Activated T-helper 2 cell treated with anti-CD3 and anti-CD28 coated beads, Interferon-gamma antibody, Interleukin-2, Interleukin-4, amounts not matched to agents 10 μg/mL and 5 μg/mL and 100 μg/mL, durations not matched to agents 14 hours and 24 hours and 36 hours (primary cell): Measurements from ENCODE around the gene GPRC5D. TPM values are rescaled to one million over a fixed set of nuclear protein-coding genes. Genes with fewer than 3 reads are reported as not detected.

Experiments
- DNase-seq: peaks from one replicate; pipeline ENCODE4 v3.0.0; 2021; ENCODE audit warnings: low spot score
- H3K27ac Mint-ChIP-seq: one replicate; pipeline ENCODE4 v1.8.0; 2021; ENCODE audit warnings: mixed read lengths
- H3K27me3 Mint-ChIP-seq: one replicate; pipeline ENCODE4 v1.8.0; 2021; ENCODE audit warnings: low read depth, mixed read lengths
- H3K36me3 Mint-ChIP-seq: one replicate; pipeline ENCODE4 v1.8.0; 2021; ENCODE audit warnings: low read depth, mixed read lengths
- H3K4me1 Mint-ChIP-seq: one replicate; pipeline ENCODE4 v1.8.0; 2021; ENCODE audit warnings: low read depth, mixed read lengths
- H3K4me3 Mint-ChIP-seq: one replicate; pipeline ENCODE4 v1.8.0; 2021; ENCODE audit warnings: low read depth, mild to moderate bottlenecking, moderate library complexity, mixed read lengths
- H3K9me3 Mint-ChIP-seq: one replicate; pipeline ENCODE4 v1.8.0; 2021; ENCODE audit warnings: mixed read lengths
- intact Hi-C: fragments of 100-400 bp; cut with micrococcal nuclease; formaldehyde crosslinking; loops from one replicate; pipeline ENCODE4 v1.15.1; 2023
- total RNA-seq: library from RNA; stranded (reverse); gene quantifications from 2 replicates; pipeline ENCODE4 v1.2.3, GENCODE V29; 2022

Gene GPRC5D
- total RNA-seq, 1 donor from 2014 or later: not detected

- H3K4me3 Mint-ChIP-seq: no peak overlapping the region
- intact Hi-C loops: no loop called here
- H3K27me3 Mint-ChIP-seq: no peaks in the 10 kb centered on the region
- peaks cover 11% of the 10 kb centered on the region for H3K4me1 Mint-ChIP-seq
- H3K36me3 Mint-ChIP-seq: no peaks in the 10 kb centered on the region
- H3K27ac Mint-ChIP-seq: no peak overlapping the region
- no peak for DNase-seq
- no peaks in the 10 kb centered on the region for H3K9me3 Mint-ChIP-seq
Measured at GRCh38 chr12:12992418-12993130, 40.6 kb upstream of the GPRC5D start.

GRCh38 chr12:12990700-12991468, 38.9 kb upstream of the GPRC5D start:
- DNase-seq: no peak
- peaks cover 5% of the 10 kb centered on the region for H3K4me1 Mint-ChIP-seq
- no peak overlapping the region for H3K4me3 Mint-ChIP-seq
- no peak overlapping the region for H3K27ac Mint-ChIP-seq
- H3K9me3 Mint-ChIP-seq: no peaks in the 10 kb centered on the region
- no peaks in the 10 kb centered on the region for H3K36me3 Mint-ChIP-seq
- no peaks in the 10 kb centered on the region for H3K27me3 Mint-ChIP-seq
- intact Hi-C loops: no loop called here

- Mint-ChIP-seq H3K27ac (no peak overlapping the region), H3K9me3 (no peaks in the 10 kb centered on the region), H3K4me3 (no peak overlapping the region)
Measured at GRCh38 chr12:12987421-12987820, 35.5 kb upstream of the GPRC5D start.

GRCh38 chr12:12986775-12987331, 34.9 kb upstream of the GPRC5D start:
- DNase-seq: no peak
- Mint-ChIP-seq H3K27me3 (no peaks in the 10 kb centered on the region), H3K4me3 (no peak overlapping the region), H3K36me3 (no peaks in the 10 kb centered on the region), H3K4me1 (no peaks in the 10 kb centered on the region), H3K27ac (no peak overlapping the region), H3K9me3 (no peaks in the 10 kb centered on the region)
- intact Hi-C loops: loop anchor here (5.0 to 10.0 kb wide), 2 partner anchors 202 to 230 kb away; partner anchors contain the start of gene APOLD1

More at GRCh38 chr12:12987421-12987820, 35.5 kb upstream of the GPRC5D start:
- intact Hi-C loops: loop anchor here (5.0 to 10.0 kb wide), 2 partner anchors 203 to 230 kb away; partner anchors contain the start of gene APOLD1
- Mint-ChIP-seq H3K4me1 (no peaks in the 10 kb centered on the region), H3K27me3 (no peaks in the 10 kb centered on the region), H3K36me3 (no peaks in the 10 kb centered on the region)
- no peak for DNase-seq

GRCh38 chr12:12985817-12986408, 33.9 kb upstream of the GPRC5D start:
- H3K4me1 Mint-ChIP-seq: no peaks in the 10 kb centered on the region
- H3K4me3 Mint-ChIP-seq: no peak overlapping the region
- DNase-seq: no peak
- H3K27me3 Mint-ChIP-seq: no peaks in the 10 kb centered on the region
- no peaks in the 10 kb centered on the region for H3K36me3 Mint-ChIP-seq
- intact Hi-C loops: loop anchor here (5.0 to 10.0 kb wide), 2 partner anchors 201 to 231 kb away; partner anchors contain the start of gene APOLD1
- no peak overlapping the region for H3K27ac Mint-ChIP-seq
- no peaks in the 10 kb centered on the region for H3K9me3 Mint-ChIP-seq

GRCh38 chr12:12984149-12984548, 32.2 kb upstream of the GPRC5D start:
- Mint-ChIP-seq H3K27me3 (no peaks in the 10 kb centered on the region), H3K27ac (no peak overlapping the region), H3K36me3 (no peaks in the 10 kb centered on the region), H3K9me3 (no peaks in the 10 kb centered on the region), H3K4me1 (no peaks in the 10 kb centered on the region), H3K4me3 (no peak overlapping the region)
- no peak for DNase-seq
- intact Hi-C loops: loop anchor here (10.0 kb wide), 1 partner anchor 199 kb away; the partner anchor contains the start of gene APOLD1

GRCh38 chr12:12983420-12984035, 31.6 kb upstream of the GPRC5D start:
- DNase-seq: no peak

GRCh38 chr12:12982331-12982730, 30.4 kb upstream of the GPRC5D start:
- H3K27me3 Mint-ChIP-seq: no peaks in the 10 kb centered on the region
- intact Hi-C loops: loop anchor here (10.0 kb wide), 1 partner anchor 198 kb away; the partner anchor contains the start of gene APOLD1
- no peak for DNase-seq
- H3K4me3 Mint-ChIP-seq: no peak overlapping the region
- H3K27ac Mint-ChIP-seq: no peak overlapping the region
- no peaks in the 10 kb centered on the region for H3K4me1 Mint-ChIP-seq
- H3K36me3 Mint-ChIP-seq: no peaks in the 10 kb centered on the region
- no peaks in the 10 kb centered on the region for H3K9me3 Mint-ChIP-seq

More at GRCh38 chr12:12983420-12984035, 31.6 kb upstream of the GPRC5D start:
- intact Hi-C loops: loop anchor here (1.0 to 10.0 kb wide), 2 partner anchors 67 to 199 kb away; partner anchors contain the start of gene APOLD1
- Mint-ChIP-seq H3K27me3 (no peaks in the 10 kb centered on the region), H3K4me3 (no peak overlapping the region), H3K9me3 (no peaks in the 10 kb centered on the region), H3K27ac (no peak overlapping the region), H3K36me3 (no peaks in the 10 kb centered on the region), H3K4me1 (no peaks in the 10 kb centered on the region)

- Mint-ChIP-seq H3K36me3 (no peaks in the 10 kb centered on the region), H3K27ac (no peak overlapping the region), H3K4me1 (no peaks in the 10 kb centered on the region), H3K4me3 (no peak overlapping the region), H3K27me3 (no peaks in the 10 kb centered on the region), H3K9me3 (no peaks in the 10 kb centered on the region)
- intact Hi-C loops: loop anchor here (10.0 kb wide), 1 partner anchor 195 kb away; the partner anchor contains the start of gene APOLD1
- no peak for DNase-seq
Measured at GRCh38 chr12:12979731-12980259, 27.8 kb upstream of the GPRC5D start.

- H3K4me1 Mint-ChIP-seq: no peaks in the 10 kb centered on the region
- H3K27ac Mint-ChIP-seq: no peak overlapping the region
- intact Hi-C loops: no loop called here
- peaks cover 4% of the 10 kb centered on the region for H3K36me3 Mint-ChIP-seq
- no peak for DNase-seq
- no peak overlapping the region for H3K4me3 Mint-ChIP-seq
- no peaks in the 10 kb centered on the region for H3K27me3 Mint-ChIP-seq
- H3K9me3 Mint-ChIP-seq: no peaks in the 10 kb centered on the region
Measured at GRCh38 chr12:12979126-12979525, 27.2 kb upstream of the GPRC5D start.

GRCh38 chr12:12977231-12977630, 25.3 kb upstream of the GPRC5D start:
- Mint-ChIP-seq H3K36me3 (peaks cover 18% of the 10 kb centered on the region), H3K27me3 (no peaks in the 10 kb centered on the region), H3K4me3 (no peak overlapping the region), H3K4me1 (no peaks in the 10 kb centered on the region), H3K9me3 (peaks cover 13% of the 10 kb centered on the region), H3K27ac (no peak overlapping the region)
- intact Hi-C loops: no loop called here
- DNase-seq: no peak

- no peaks in the 10 kb centered on the region for H3K4me1 Mint-ChIP-seq
- no peaks in the 10 kb centered on the region for H3K27me3 Mint-ChIP-seq
- DNase-seq: no peak
- intact Hi-C loops: no loop called here
- H3K36me3 Mint-ChIP-seq: peaks cover 22% of the 10 kb centered on the region
- H3K9me3 Mint-ChIP-seq: peaks cover 21% of the 10 kb centered on the region
- no peak overlapping the region for H3K27ac Mint-ChIP-seq
- no peak overlapping the region for H3K4me3 Mint-ChIP-seq
Measured at GRCh38 chr12:12976366-12976765, 24.4 kb upstream of the GPRC5D start.
